Adipose tissue (tissue), 3 donors: ENCODE data around the gene TENM4. TPM values are rescaled to one million over a fixed set of nuclear protein-coding genes. Genes with fewer than 3 reads are reported as not detected.

Experiments
- H3K27ac ChIP-seq: one replicate; pipeline ENCODE4 v1.5.1; 2013; ENCODE audit warnings: low read depth, low read length
- WGBS, 3 donors: extraction: QIAGEN DNeasy Blood & Tissue Kit; methylation state at CpG; one replicate each; pipeline ENCODE4 v1.1.7; 2013; 5-methylcytosine and 5-hydroxymethylcytosine counted together
- polyA plus RNA-seq, 3 donors: library from polyadenylated mRNA; stranded (reverse); fragments of 200-250 nt; gene quantifications; one replicate each; pipeline ENCODE4 v1.2.3, GENCODE V29; 2013
- donor health status: healthy with polysubstance abuse.
- donor health status: Bipolar disorder and iron deficiency.
- donor health status: healthy.

TENM4 gene
- polyA plus RNA-seq, 3 donors: 0.22 to 2.7 (median 0.41) TPM

- no peak overlapping the region for H3K27ac ChIP-seq
- 90 to 97% (median 93%) methylated on average over 3 of the region's 3 CpGs for WGBS, 3 donors
These were observed 729.1 kb downstream of the TENM4 start for GRCh38 chr11:78711735-78712134.

- H3K27ac ChIP-seq: no peak overlapping the region
- 62 to 80% (median 80%) methylated on average over 4 of the region's 4 CpGs for WGBS, 3 donors
These were observed 730.4 kb downstream of the TENM4 start for GRCh38 chr11:78710417-78710816.

- WGBS, 3 donors: 88 to 95% (median 92%) methylated on average over 6 of the region's 6 CpGs
- no peak overlapping the region for H3K27ac ChIP-seq
These were observed 732.4 kb downstream of the TENM4 start for GRCh38 chr11:78708388-78708787.

- H3K27ac ChIP-seq: no peak overlapping the region
- 75 to 95% (median 90%) methylated on average over 6 of the region's 6 CpGs for WGBS, 3 donors
These were observed 734.3 kb downstream of the TENM4 start for GRCh38 chr11:78706551-78706950.

GRCh38 chr11:78704811-78705210, 736.0 kb downstream of the TENM4 start:
- 85 to 91% (median 88%) methylated on average over 8 of the region's 8 CpGs for WGBS, 3 donors
- no peak overlapping the region for H3K27ac ChIP-seq

GRCh38 chr11:78699609-78700135, 741.2 kb downstream of the TENM4 start:
- 87% methylated on average over 7 of the region's 7 CpGs for WGBS, 3 donors
- H3K27ac ChIP-seq: no peak overlapping the region

- 81 to 89% (median 85%) methylated on average over 3 of the region's 3 CpGs for WGBS, 3 donors
- H3K27ac ChIP-seq: no peak overlapping the region
These were observed 742.2 kb downstream of the TENM4 start for GRCh38 chr11:78698612-78699011.

- WGBS, 3 donors: 78 to 83% (median 82%) methylated on average over 7 of the region's 7 CpGs
These were observed 744.7 kb downstream of the TENM4 start for GRCh38 chr11:78696177-78696576.

GRCh38 chr11:78694152-78694551, 746.7 kb downstream of the TENM4 start:
- H3K27ac ChIP-seq: no peak overlapping the region
- WGBS, 3 donors: 85 to 88% (median 86%) methylated on average over 4 of the region's 4 CpGs

More at GRCh38 chr11:78696177-78696576, 744.7 kb downstream of the TENM4 start:
- H3K27ac ChIP-seq: no peak overlapping the region

GRCh38 chr11:78691215-78691614, 749.6 kb downstream of the TENM4 start:
- 63 to 92% (median 86%) methylated on average over 2 of the region's 2 CpGs for WGBS, 3 donors
- no peak overlapping the region for H3K27ac ChIP-seq

- H3K27ac ChIP-seq: no peak overlapping the region
- 86 to 91% (median 90%) methylated on average over 2 of the region's 2 CpGs for WGBS, 3 donors
These were observed 750.4 kb downstream of the TENM4 start for GRCh38 chr11:78690352-78690987.

GRCh38 chr11:78689585-78690153, 751.2 kb downstream of the TENM4 start:
- WGBS, 3 donors: 75 to 79% (median 75%) methylated on average over 5 of the region's 5 CpGs
- H3K27ac ChIP-seq: no peak overlapping the region

GRCh38 chr11:78689101-78689500, 751.7 kb downstream of the TENM4 start:
- WGBS, 3 donors: 71 to 79% (median 74%) methylated on average over 3 of the region's 3 CpGs
- H3K27ac ChIP-seq: no peak overlapping the region

GRCh38 chr11:78688460-78688859, 752.4 kb downstream of the TENM4 start:
- WGBS, 3 donors: 37 to 85% (median 84%) methylated on average over 1 of the region's 1 CpG
- H3K27ac ChIP-seq: no peak overlapping the region

GRCh38 chr11:78685156-78685555, 755.7 kb downstream of the TENM4 start:
- WGBS, 3 donors: 80 to 91% (median 85%) methylated on average over 3 of the region's 3 CpGs
- no peak overlapping the region for H3K27ac ChIP-seq

- H3K27ac ChIP-seq: no peak overlapping the region
- WGBS, 3 donors: 83 to 93% (median 87%) methylated on average over 2 of the region's 2 CpGs
These were observed 756.5 kb downstream of the TENM4 start for GRCh38 chr11:78684377-78684776.

- H3K27ac ChIP-seq: no peak overlapping the region
- 80 to 89% (median 84%) methylated on average over 5 of the region's 5 CpGs for WGBS, 3 donors
These were observed 757.1 kb downstream of the TENM4 start for GRCh38 chr11:78683774-78684173.

- no peak overlapping the region for H3K27ac ChIP-seq
- 92 to 94% (median 94%) methylated on average over 24 of the region's 24 CpGs for WGBS, 3 donors
These were observed 764.7 kb downstream of the TENM4 start for GRCh38 chr11:78676026-78676557.

- H3K27ac ChIP-seq: no peak overlapping the region
These were observed 767.8 kb downstream of the TENM4 start for GRCh38 chr11:78672850-78673620.

More at GRCh38 chr11:78672850-78673620, 767.8 kb downstream of the TENM4 start:
- 74 to 82% (median 76%) methylated on average over 9 of the region's 9 CpGs for WGBS, 3 donors
